Endothelial cell (in vitro differentiated cells): Measurements from ENCODE around the gene KCNMB2. TPM values are rescaled to one million over a fixed set of nuclear protein-coding genes. Genes with fewer than 3 reads are reported as not detected.

ENCODE experiments used
- DNase-seq: peaks from one replicate; pipeline ENCODE4 v3.0.0; 2021; ENCODE audit warnings: low spot score
- H3K27ac Mint-ChIP-seq: one replicate; pipeline ENCODE4 v1.8.0; 2021; ENCODE audit warnings: mixed read lengths, inconsistent platforms; ENCODE audit not compliant: unreplicated experiment
- H3K27me3 Mint-ChIP-seq: one replicate; pipeline ENCODE4 v1.8.0; 2021; ENCODE audit warnings: mild to moderate bottlenecking, moderate library complexity, mixed read lengths, inconsistent platforms; ENCODE audit not compliant: unreplicated experiment
- H3K36me3 Mint-ChIP-seq: one replicate; pipeline ENCODE4 v1.8.0; 2021; ENCODE audit warnings: mild to moderate bottlenecking, low read depth, mixed read lengths, inconsistent platforms; ENCODE audit not compliant: unreplicated experiment
- H3K4me1 Mint-ChIP-seq: one replicate; pipeline ENCODE4 v1.8.0; 2021; ENCODE audit warnings: mild to moderate bottlenecking, mixed read lengths, inconsistent platforms; ENCODE audit not compliant: unreplicated experiment
- H3K4me3 Mint-ChIP-seq: one replicate; pipeline ENCODE4 v1.8.0; 2021; ENCODE audit warnings: mild to moderate bottlenecking, mixed read lengths, inconsistent platforms; ENCODE audit not compliant: unreplicated experiment
- H3K9me3 Mint-ChIP-seq: one replicate; pipeline ENCODE4 v1.8.0; 2021; ENCODE audit warnings: mixed read lengths, inconsistent platforms; ENCODE audit not compliant: unreplicated experiment
- CTCF ChIP-seq: fragments of 200-600 bp; sonication (generic); IDR thresholded peaks from one replicate; pipeline ENCODE4 v1.5.0; 2021; ENCODE audit warnings: antibody characterized with exemption; ENCODE audit not compliant: unreplicated experiment
- total RNA-seq: library from RNA; stranded (reverse); fragmentation: NEBNext Ultra II Directional; extraction: Animal tissue kit (Norgen Biotek cat#: 25700); gene quantifications from one replicate; pipeline ENCODE4 v1.2.1, GENCODE V29; 2021; ENCODE audit not compliant: unreplicated experiment

The KCNMB2 gene
- total RNA-seq, 1 donor from 2014 or later = not detected

- Mint-ChIP-seq H3K27ac (no peak overlapping the region), H3K4me1 (no peaks in the 10 kb centered on the region), H3K27me3 (no peaks in the 10 kb centered on the region), H3K9me3 (no peaks in the 10 kb centered on the region), H3K4me3 (no peak overlapping the region), H3K36me3 (no peaks in the 10 kb centered on the region)
- no peak for TF ChIP-seq CTCF
- DNase-seq = no peak
Measured at GRCh38 chr3:178655488-178655887, 119.3 kb downstream of the KCNMB2 start.

GRCh38 chr3:178658694-178659325 lies 122.6 kb downstream of the KCNMB2 start:
- H3K4me3 Mint-ChIP-seq = no peak overlapping the region
- TF ChIP-seq CTCF = no peak
- H3K27me3 Mint-ChIP-seq = peaks cover 1% of the 10 kb centered on the region

GRCh38 chr3:178663201-178663934 lies 127.1 kb downstream of the KCNMB2 start:
- H3K9me3 Mint-ChIP-seq = no peaks in the 10 kb centered on the region
- no peaks in the 10 kb centered on the region for H3K36me3 Mint-ChIP-seq
- H3K4me3 Mint-ChIP-seq = no peak overlapping the region
- H3K27me3 Mint-ChIP-seq = peaks cover 1% of the 10 kb centered on the region
- DNase-seq = no peak
- H3K4me1 Mint-ChIP-seq = no peaks in the 10 kb centered on the region
- no peak for TF ChIP-seq CTCF
- H3K27ac Mint-ChIP-seq = no peak overlapping the region

More at GRCh38 chr3:178658694-178659325, 122.6 kb downstream of the KCNMB2 start:
- no peaks in the 10 kb centered on the region for H3K36me3 Mint-ChIP-seq
- no peak for DNase-seq
- no peaks in the 10 kb centered on the region for H3K4me1 Mint-ChIP-seq
- H3K27ac Mint-ChIP-seq = no peak overlapping the region
- no peaks in the 10 kb centered on the region for H3K9me3 Mint-ChIP-seq

- no peaks in the 10 kb centered on the region for H3K9me3 Mint-ChIP-seq
- no peak overlapping the region for H3K4me3 Mint-ChIP-seq
- no peak overlapping the region for H3K27ac Mint-ChIP-seq
- peaks cover 1% of the 10 kb centered on the region for H3K27me3 Mint-ChIP-seq
- no peaks in the 10 kb centered on the region for H3K36me3 Mint-ChIP-seq
- TF ChIP-seq CTCF = no peak
- H3K4me1 Mint-ChIP-seq = no peaks in the 10 kb centered on the region
- DNase-seq = no peak
Measured at GRCh38 chr3:178665747-178666146, 129.5 kb downstream of the KCNMB2 start.

- no peak overlapping the region for H3K27ac Mint-ChIP-seq
- no peak for DNase-seq
- H3K36me3 Mint-ChIP-seq = no peaks in the 10 kb centered on the region
- no peak for TF ChIP-seq CTCF
- H3K27me3 Mint-ChIP-seq = no peaks in the 10 kb centered on the region
- H3K4me3 Mint-ChIP-seq = no peak overlapping the region
- H3K9me3 Mint-ChIP-seq = no peaks in the 10 kb centered on the region
- H3K4me1 Mint-ChIP-seq = no peaks in the 10 kb centered on the region
Measured at GRCh38 chr3:178669022-178669601, 132.9 kb downstream of the KCNMB2 start.
